GM19328 (cell line): Measurements from ENCODE around the gene TRAPPC12.
"Not testable (repeated sequence)": the region's sequence is repeated elsewhere in the genome, so short reads cannot be mapped to it uniquely, and the experiment has no call there.

ENCODE experiments used
- ATAC-seq: cut with Tn5 transposase; IDR thresholded peaks from one replicate; pipeline ENCODE4 v1.9.1; 2021; ENCODE audit warnings: mild to moderate bottlenecking, moderate library complexity; ENCODE audit not compliant: unreplicated experiment

TRAPPC12 gene

GRCh38 chr2:3483227-3483985 is 103.9 kb downstream of the TRAPPC12 start:
- ATAC-seq = no peak

- ATAC-seq = no peak
These were observed 104.8 kb downstream of the TRAPPC12 start for GRCh38 chr2:3483986-3484960.

- ATAC-seq = no peak
These were observed 105.7 kb downstream of the TRAPPC12 start for GRCh38 chr2:3485166-3485565.

- ATAC-seq = no peak
These were observed 106.8 kb downstream of the TRAPPC12 start for GRCh38 chr2:3486047-3487027.

- ATAC-seq = no peak
These were observed 107.5 kb downstream of the TRAPPC12 start for GRCh38 chr2:3487028-3487425.

- no peak for ATAC-seq
These were observed 107.9 kb downstream of the TRAPPC12 start for GRCh38 chr2:3487432-3487831.

- ATAC-seq = no peak
These were observed 108.6 kb downstream of the TRAPPC12 start for GRCh38 chr2:3488061-3488531.

GRCh38 chr2:3488855-3489763 is 109.6 kb downstream of the TRAPPC12 start:
- no peak for ATAC-seq

GRCh38 chr2:3489764-3490115 is 110.2 kb downstream of the TRAPPC12 start:
- no peak for ATAC-seq

GRCh38 chr2:3490191-3491170 is 111.0 kb downstream of the TRAPPC12 start:
- ATAC-seq = no peak

GRCh38 chr2:3491306-3491705 is 111.8 kb downstream of the TRAPPC12 start:
- no peak for ATAC-seq

- no peak for ATAC-seq
These were observed 112.4 kb downstream of the TRAPPC12 start for GRCh38 chr2:3491716-3492474.

GRCh38 chr2:3492475-3492787 is 112.9 kb downstream of the TRAPPC12 start:
- not testable (repeated sequence) for ATAC-seq

GRCh38 chr2:3492951-3493614 is 113.6 kb downstream of the TRAPPC12 start:
- ATAC-seq = no peak

GRCh38 chr2:3493615-3494007 is 114.1 kb downstream of the TRAPPC12 start:
- ATAC-seq = no peak

GRCh38 chr2:3494984-3495666 is 115.6 kb downstream of the TRAPPC12 start:
- no peak for ATAC-seq

- ATAC-seq = not testable (repeated sequence)
These were observed 117.2 kb downstream of the TRAPPC12 start for GRCh38 chr2:3496708-3497080.
